HG03439 (cell line): ENCODE data around the gene LCA5L.
"Not testable (repeated sequence)": the region's sequence is repeated elsewhere in the genome, so short reads cannot be mapped to it uniquely, and the experiment has no call there.

ENCODE experiments used
- ATAC-seq: cut with Tn5 transposase; IDR thresholded peaks from one replicate; pipeline ENCODE4 v1.9.1; 2021; ENCODE audit warnings: mild to moderate bottlenecking, moderate library complexity; ENCODE audit not compliant: unreplicated experiment

LCA5L gene

GRCh38 chr21:39452207-39452969 is 6.8 kb upstream of the LCA5L start:
- ATAC-seq: no peak

DNA sequence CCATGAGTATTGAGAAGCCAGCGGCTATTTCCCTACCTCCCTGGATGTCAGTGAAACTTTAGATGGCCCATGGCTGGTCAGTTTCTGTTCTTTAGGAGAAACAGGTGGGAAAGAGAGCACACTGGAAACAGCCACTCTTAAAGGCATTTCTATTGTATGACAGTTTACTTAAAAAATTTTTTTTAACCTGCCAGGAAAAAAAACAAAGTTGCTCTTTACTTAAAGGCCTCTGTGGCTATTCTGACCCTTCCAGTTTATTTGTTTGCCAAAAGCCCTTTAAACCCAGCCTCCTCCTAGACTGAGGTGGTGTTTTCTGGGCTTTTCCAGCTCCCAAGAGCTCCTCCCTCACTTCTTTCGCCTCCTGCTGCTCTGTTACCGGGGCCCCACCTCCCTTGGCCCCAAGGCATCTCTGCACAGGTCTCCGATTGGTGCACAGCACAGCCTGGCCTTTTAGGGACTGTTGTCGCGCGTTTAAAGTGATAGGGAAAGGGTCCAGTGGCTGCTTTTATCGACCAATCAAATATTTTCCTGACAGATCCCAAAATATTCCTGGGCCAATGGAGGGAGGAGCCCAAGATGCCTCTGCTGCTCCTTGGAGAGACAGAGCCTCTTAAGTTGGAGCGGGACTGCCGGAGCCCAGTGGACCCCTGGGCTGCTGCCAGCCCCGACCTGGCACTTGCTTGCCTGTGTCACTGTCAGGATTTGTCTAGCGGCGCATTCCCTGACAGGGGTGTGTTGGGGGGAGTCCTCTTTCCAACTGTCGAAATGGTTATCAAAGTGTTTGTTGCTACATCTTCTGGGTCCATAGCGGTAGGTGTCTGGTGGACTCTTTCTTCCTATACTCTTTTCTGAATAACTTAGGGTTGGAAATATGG is 6.0 kb upstream of the LCA5L start, which contains the start of gene SH3BGR:
TSS of gene SH3BGR (plus strand) at position 639 of the 875 bp plus-strand sequence. CDS start at position 766, 127 bp downstream.
- ATAC-seq: no peak

DNA sequence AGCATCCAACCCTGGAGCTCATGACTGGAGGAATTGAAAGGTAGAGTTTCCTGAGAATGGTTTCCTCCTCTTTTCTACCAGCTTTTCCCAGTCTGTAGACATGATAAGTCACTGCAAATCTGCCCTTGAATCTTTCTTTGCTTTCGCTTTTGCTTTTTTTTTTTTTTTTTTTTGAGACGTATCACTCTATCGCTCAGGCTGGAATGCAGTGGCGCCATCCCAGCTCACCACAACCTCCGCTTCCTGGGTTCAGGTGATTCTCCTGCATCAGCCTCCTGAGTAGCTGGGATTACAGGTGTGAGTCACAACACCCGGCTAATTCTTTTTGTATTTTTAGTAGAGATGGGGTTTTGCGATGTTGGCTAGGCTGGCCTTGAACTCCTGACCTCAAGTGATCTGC is 1.7 kb upstream of the LCA5L start:
- ATAC-seq: no peak

DNA sequence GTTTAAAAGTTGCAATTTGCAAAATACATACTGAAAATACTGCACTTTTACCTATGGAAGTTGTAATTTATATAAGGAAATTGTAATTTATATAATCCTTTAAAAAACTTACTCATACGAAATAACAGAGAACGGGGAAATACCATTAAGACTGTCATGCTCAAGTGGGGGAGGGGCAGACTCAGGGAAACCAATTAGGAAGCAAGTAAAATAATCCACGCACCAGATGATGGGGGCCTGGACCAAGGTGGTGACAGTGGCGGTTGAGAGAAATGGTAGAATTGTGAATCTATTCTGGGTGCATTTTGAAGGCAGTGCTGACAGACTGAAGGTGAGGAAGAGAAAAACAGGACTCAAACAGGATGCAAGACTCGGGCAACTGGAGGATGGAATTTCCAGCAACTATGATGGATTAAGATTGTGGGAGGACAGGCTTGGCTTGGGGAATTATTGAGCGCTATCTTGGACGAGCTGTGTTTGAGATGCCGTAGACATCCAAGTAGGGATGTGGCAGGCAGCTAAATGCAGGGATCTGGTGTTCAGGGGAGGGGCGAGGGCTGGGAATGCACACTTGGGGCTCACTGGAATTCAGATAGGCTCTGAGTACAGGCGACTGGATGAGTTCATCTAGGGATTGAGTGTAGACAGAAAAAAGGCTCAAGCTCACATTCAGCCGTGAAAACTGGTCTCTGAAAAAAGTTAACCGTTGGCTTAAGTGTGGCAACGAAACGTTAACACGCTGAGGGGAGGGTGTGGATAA is 977 bp downstream of the LCA5L start:
- no peak for ATAC-seq

DNA sequence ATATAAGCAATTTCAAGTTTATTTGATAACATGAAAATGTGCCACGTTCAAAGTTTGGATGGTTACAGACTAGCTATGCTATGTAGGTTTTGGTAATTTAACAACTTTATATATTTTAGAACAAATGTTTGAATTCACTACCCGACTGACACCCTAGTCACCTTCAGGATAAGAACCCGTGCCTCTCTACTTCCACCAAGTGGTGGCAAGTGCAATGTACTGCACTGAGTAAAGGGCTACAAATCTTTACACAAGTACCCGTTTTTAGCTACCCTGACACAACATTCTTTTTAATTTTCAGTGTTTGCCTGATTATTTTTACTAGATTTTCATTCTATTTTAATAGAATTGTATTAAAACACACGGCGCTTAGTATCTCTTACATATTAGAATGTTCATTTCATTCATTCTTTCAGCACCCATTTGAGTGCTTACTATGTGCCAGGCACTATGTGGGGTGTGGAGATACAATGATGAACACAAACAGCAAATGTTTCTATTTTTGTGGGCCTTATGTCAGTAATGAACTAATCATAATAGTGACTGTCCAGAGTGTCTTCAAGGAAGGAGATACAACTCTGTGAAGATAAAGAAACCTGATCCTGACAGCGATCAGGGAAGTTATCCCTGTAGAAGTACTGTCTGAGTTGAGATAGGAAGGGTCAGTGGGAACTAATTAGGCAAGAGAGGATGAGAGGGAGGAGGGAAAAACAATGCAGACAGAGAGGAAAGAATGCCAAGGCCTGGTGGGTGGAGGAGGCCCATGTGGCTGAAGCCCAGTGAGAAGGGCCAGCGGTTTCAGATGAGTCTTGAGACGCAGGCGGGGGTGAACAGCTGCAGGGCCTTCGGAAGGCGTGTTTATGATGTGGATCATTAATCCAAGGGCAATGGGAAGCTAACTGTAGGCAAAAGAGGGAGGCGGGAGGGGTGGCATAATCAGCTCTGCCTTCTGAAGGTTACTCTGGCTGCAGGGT is 3.8 kb downstream of the LCA5L start:
- ATAC-seq: no peak

GRCh38 chr21:39439232-39439631 is 6.3 kb downstream of the LCA5L start:
- no peak for ATAC-seq

GRCh38 chr21:39434950-39435349 is 10.6 kb downstream of the LCA5L start:
- no peak for ATAC-seq

DNA sequence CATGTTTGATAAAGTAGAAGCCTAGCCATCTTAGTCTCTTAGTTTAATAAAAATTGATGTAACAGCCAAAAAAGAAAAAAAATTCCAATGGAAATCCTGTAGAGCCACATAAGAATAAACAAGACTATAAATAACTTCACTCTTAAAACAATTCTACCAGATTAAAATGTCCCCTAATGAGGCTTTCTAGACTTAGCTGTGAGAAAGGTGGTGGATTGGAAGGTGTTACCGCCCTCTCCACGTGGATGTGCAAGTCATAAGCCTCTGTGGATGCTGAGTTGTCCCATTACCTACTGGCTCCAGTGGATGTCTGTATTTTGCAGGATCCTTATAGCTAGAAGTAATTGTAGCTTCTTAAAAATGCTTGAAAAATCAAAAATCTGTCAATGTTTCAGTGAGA is 14.6 kb downstream of the LCA5L start:
- ATAC-seq: no peak

GRCh38 chr21:39430457-39430856 is 15.1 kb downstream of the LCA5L start:
- ATAC-seq: no peak

GRCh38 chr21:39430016-39430415 is 15.6 kb downstream of the LCA5L start:
- ATAC-seq: no peak

DNA sequence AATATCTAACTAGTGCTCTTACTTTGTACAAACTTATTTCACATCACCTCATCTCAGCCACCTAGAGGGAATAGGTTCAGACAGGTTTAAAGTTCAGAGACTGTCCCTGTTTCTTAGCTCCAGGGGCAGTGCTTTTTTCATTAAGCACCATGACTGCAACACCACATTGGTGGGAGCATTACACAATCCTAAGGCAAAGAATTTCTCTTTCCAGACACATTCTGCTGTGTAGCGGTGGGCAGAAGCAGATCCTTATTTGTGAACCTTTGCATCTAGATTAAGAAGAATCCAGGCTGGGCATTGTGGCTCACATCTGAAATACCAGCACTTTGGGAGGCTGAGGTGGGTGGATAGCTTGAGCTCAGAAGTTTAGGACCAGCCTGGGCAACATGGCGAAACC is 16.1 kb downstream of the LCA5L start:
- no peak for ATAC-seq

GRCh38 chr21:39422527-39423241 is 22.9 kb downstream of the LCA5L start:
- ATAC-seq: no peak

DNA sequence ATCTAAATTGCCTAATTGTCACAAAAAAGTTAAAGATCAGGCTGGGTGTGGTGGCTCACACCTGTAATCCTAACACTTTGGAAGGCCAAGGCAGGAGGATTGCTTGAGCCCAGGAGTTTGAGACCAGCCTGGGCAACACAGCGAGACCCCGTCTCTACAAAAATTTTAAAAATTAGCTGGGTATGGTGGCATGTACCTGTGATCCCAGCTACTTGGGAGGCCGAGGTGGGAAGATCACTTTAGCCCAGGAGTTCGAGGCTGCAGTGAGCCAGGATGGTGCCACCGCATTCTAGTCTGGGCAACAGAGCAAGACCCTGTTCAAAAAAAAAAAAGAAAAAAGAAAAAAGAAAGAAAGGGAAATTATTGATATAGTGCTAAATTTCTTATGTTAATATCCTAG is 26.4 kb downstream of the LCA5L start:
- not testable (repeated sequence) for ATAC-seq

DNA sequence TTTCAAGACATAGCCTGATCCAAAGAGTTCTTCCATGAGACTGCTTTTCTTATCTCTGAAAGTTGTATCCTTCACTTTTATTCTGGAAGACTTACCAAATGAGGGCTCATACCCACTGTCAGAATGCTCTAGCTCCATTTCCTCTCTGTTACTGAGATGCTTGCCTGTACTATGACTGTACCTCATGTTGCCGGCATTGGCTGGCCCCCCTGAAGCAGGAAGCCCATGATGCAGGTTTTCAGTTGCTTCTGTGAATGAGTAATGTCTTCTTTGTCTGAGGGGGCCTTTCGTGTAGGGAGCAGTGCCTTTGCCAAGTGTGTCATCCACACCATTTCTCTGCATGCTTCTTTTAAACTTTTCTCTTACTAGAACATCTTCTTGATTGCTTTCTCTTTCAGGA is 39.5 kb downstream of the LCA5L start:
- no peak for ATAC-seq

DNA sequence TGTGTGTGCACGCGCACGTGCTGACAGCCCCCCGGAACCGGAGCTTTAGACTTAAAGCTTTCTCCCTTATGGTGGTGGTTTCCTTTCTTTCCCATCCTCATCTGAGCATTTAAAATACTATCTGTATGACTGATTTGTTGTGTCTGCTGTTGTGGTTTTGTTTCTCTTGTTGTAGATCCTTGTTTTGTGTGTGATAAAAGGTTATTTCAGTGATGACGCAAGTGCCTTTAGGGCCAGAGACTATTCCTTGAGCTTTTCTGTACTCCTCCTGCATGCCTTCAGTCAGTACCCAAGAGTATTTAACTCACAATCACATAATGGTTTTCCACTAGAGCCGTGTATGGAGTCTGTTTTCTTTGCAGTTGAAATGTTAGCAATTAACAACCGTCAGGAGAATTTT is 45.4 kb downstream of the LCA5L start:
- ATAC-seq: no peak

GRCh38 chr21:39397646-39398385 is 47.8 kb downstream of the LCA5L start:
- ATAC-seq: no peak

- no peak for ATAC-seq
Observed at GRCh38 chr21:39392981-39393380, 52.6 kb downstream of the LCA5L start.

DNA sequence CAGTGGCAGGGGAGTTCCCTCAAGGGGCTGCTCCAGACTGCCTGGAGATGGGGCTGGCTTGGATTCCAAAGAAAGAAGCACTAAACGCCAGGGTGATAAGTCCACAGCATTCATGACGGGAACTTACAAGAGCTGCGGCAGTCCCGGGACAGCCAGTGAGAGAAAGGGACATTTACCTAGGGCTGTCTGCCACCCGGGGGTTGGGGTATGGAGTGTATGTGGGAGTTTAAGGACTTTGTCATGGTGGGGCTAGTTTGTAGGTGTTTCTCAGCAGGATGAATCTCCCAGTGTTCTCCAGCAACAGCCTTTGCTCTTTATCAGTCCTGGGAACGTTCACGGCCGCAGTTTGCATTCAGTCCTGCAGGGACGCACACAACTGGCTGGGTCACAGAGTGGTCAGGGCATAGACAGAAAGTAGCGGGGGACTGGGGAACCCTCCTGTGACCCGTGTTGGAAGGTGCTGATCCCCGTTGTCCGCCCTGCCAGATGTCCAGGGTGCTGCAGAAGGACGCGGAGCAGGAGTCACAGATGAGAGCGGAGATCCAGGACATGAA is 55.3 kb downstream of the LCA5L start:
- no peak for ATAC-seq

DNA sequence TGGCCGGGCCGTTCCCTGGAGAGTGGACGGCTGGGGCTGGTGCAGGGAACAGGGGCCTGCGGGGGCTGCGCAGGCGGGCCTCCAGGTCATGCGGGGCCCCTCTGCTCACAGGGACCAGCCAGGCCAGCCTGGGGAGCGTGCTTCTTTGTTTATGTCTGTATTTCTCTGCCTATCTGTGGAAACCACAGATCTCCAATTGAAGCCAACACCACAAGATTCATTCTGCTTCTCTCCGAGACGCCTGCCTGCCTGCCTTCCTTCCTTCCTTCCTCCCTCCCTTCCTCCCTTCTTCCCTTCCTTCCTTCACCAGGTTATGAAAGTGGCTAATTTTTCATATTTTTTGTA is 56.8 kb downstream of the LCA5L start:
- no peak for ATAC-seq
